ENCODE data around the gene IFIT5.

IFIT5 gene

GRCh38 chr10:89468191-89468965 is 54.0 kb downstream of the IFIT5 start:
- Histone ChIP-seq H4K91ac (ENCODE audit: low read depth, low read length) (no peak overlapping the region), H2BK5ac (ENCODE audit: low read depth, low read length, poor library complexity) (no peak overlapping the region), H4K8ac (ENCODE audit: low read depth, low read length) (no peak overlapping the region), H2AFZ (ENCODE audit: insufficient read depth, low read length, poor library complexity) (no peak overlapping the region), H3K27ac (ENCODE audit: low read depth, low read length) (no peak overlapping the region), H3K23ac (ENCODE audit: low read length) (no peak overlapping the region), H2BK12ac (ENCODE audit: low read length) (no peak overlapping the region), H2BK120ac (ENCODE audit: insufficient read depth, low read length, poor library complexity) (no peak overlapping the region), H2AK5ac (ENCODE audit: low read length) (no peak overlapping the region), H3K36me3 (ENCODE audit: control insufficient read depth in 1 of 2, insufficient read depth in 2 of 2, low read length in 2 of 2) (no peaks in the 10 kb centered on the region), H3K79me1 (ENCODE audit: low read length) (no peaks in the 10 kb centered on the region), H3K14ac (ENCODE audit: low read length) (no peak overlapping the region), H3K4ac (ENCODE audit: low read depth, low read length) (no peak overlapping the region), H3K4me2 (ENCODE audit: low read length) (no peak overlapping the region), H3K79me2 (ENCODE audit: control insufficient read depth, insufficient read depth, low read length, poor library complexity) (no peaks in the 10 kb centered on the region), H3K4me3 (ENCODE audit: low read depth, low read length) (no peak overlapping the region), H3K9me3 (ENCODE audit: insufficient read depth, low read depth, low read length) (no peaks in the 10 kb centered on the region), H3K9ac (ENCODE audit: low read length) (no peak overlapping the region), H3K18ac (ENCODE audit: low read length) (no peak overlapping the region), H4K12ac (ENCODE audit: low read depth, low read length) (no peak overlapping the region), H3K4me1 (ENCODE audit: control insufficient read depth in 1 of 2, insufficient read depth in 2 of 2, low read length in 2 of 2) (peaks cover 0 to 7% of the 10 kb centered on the region in 2 experiments), H3K27me3 (ENCODE audit: insufficient read depth, low read length) (no peaks in the 10 kb centered on the region)
- WGBS (ENCODE audit: extremely low coverage, insufficient coverage, insufficient read length): no CpG with 5 or more reads among the region's 9 CpGs
- DNase-seq: peak in 1 of 2 donors; percentile 22

- Histone ChIP-seq H3K79me2 (ENCODE audit: control insufficient read depth, insufficient read depth, low read length, poor library complexity) (no peaks in the 10 kb centered on the region), H3K79me1 (ENCODE audit: low read length) (no peaks in the 10 kb centered on the region), H4K12ac (ENCODE audit: low read depth, low read length) (no peak overlapping the region), H3K9me3 (ENCODE audit: insufficient read depth, low read depth, low read length) (no peaks in the 10 kb centered on the region), H3K4me1 (ENCODE audit: control insufficient read depth in 1 of 2, insufficient read depth in 2 of 2, low read length in 2 of 2) (peaks cover 0 to 4% of the 10 kb centered on the region in 2 experiments), H3K18ac (ENCODE audit: low read length) (no peak overlapping the region), H3K4ac (ENCODE audit: low read depth, low read length) (no peak overlapping the region), H2AK5ac (ENCODE audit: low read length) (no peak overlapping the region), H2BK120ac (ENCODE audit: insufficient read depth, low read length, poor library complexity) (no peak overlapping the region), H3K4me3 (ENCODE audit: low read depth, low read length) (no peak overlapping the region), H3K14ac (ENCODE audit: low read length) (no peak overlapping the region), H3K23ac (ENCODE audit: low read length) (no peak overlapping the region), H2BK12ac (ENCODE audit: low read length) (no peak overlapping the region), H3K9ac (ENCODE audit: low read length) (no peak overlapping the region), H3K36me3 (ENCODE audit: control insufficient read depth in 1 of 2, insufficient read depth in 2 of 2, low read length in 2 of 2) (no peaks in the 10 kb centered on the region), H3K27me3 (ENCODE audit: insufficient read depth, low read length) (no peaks in the 10 kb centered on the region), H3K4me2 (ENCODE audit: low read length) (no peak overlapping the region), H2BK5ac (ENCODE audit: low read depth, low read length, poor library complexity) (no peak overlapping the region), H3K27ac (ENCODE audit: low read depth, low read length) (no peak overlapping the region), H4K91ac (ENCODE audit: low read depth, low read length) (no peak overlapping the region), H4K8ac (ENCODE audit: low read depth, low read length) (no peak overlapping the region), H2AFZ (ENCODE audit: insufficient read depth, low read length, poor library complexity) (no peak overlapping the region)
- DNase-seq: no peak
These were observed 55.1 kb downstream of the IFIT5 start for GRCh38 chr10:89469517-89469916.

Data from trophoblast cell (in vitro differentiated cells and primary cell).